ENCODE data around the gene CNPY1. TPM values are rescaled to one million over a fixed set of nuclear protein-coding genes. Genes with fewer than 3 reads are reported as not detected.

The CNPY1 gene
- total RNA-seq, 1 donor from 2014 or later: not detected

GRCh38 chr7:155469311-155470185 lies 76.8 kb downstream of the CNPY1 start:
- DNase-seq (ENCODE audit: extremely low read depth, low read depth, low spot score): no peak

- DNase-seq (ENCODE audit: extremely low read depth, low read depth, low spot score): no peak
These were observed 77.6 kb downstream of the CNPY1 start for GRCh38 chr7:155468785-155469148.

- DNase-seq (ENCODE audit: extremely low read depth, low read depth, low spot score): no peak
These were observed 78.2 kb downstream of the CNPY1 start for GRCh38 chr7:155467846-155468784.

GRCh38 chr7:155466814-155467733 lies 79.3 kb downstream of the CNPY1 start:
- no peak for DNase-seq (ENCODE audit: extremely low read depth, low read depth, low spot score)

- DNase-seq (ENCODE audit: extremely low read depth, low read depth, low spot score): no peak
These were observed 80.1 kb downstream of the CNPY1 start for GRCh38 chr7:155466142-155466813.

GRCh38 chr7:155465761-155466141 lies 80.6 kb downstream of the CNPY1 start:
- no peak for DNase-seq (ENCODE audit: extremely low read depth, low read depth, low spot score)

- DNase-seq (ENCODE audit: extremely low read depth, low read depth, low spot score): no peak
These were observed 81.2 kb downstream of the CNPY1 start for GRCh38 chr7:155464948-155465739.

GRCh38 chr7:155464183-155464582 lies 82.2 kb downstream of the CNPY1 start:
- DNase-seq (ENCODE audit: extremely low read depth, low read depth, low spot score): no peak

GRCh38 chr7:155463114-155463811 lies 83.1 kb downstream of the CNPY1 start:
- no peak for DNase-seq (ENCODE audit: extremely low read depth, low read depth, low spot score)

- no peak for DNase-seq (ENCODE audit: extremely low read depth, low read depth, low spot score)
These were observed 84.1 kb downstream of the CNPY1 start for GRCh38 chr7:155462163-155462735.

GRCh38 chr7:155461631-155462030 lies 84.7 kb downstream of the CNPY1 start:
- no peak for DNase-seq (ENCODE audit: extremely low read depth, low read depth, low spot score)

GRCh38 chr7:155460926-155461613 lies 85.3 kb downstream of the CNPY1 start:
- no peak for DNase-seq (ENCODE audit: extremely low read depth, low read depth, low spot score)

GRCh38 chr7:155459700-155460461 lies 86.5 kb downstream of the CNPY1 start:
- DNase-seq (ENCODE audit: extremely low read depth, low read depth, low spot score): no peak

- DNase-seq (ENCODE audit: extremely low read depth, low read depth, low spot score): no peak
These were observed 87.3 kb downstream of the CNPY1 start for GRCh38 chr7:155458878-155459699.

GRCh38 chr7:155458111-155458877 lies 88.1 kb downstream of the CNPY1 start, which contains the start of gene EN2:
TSS of gene EN2 (plus strand) at chr7:155458129. CDS start at chr7:155458378, 249 bp downstream.
- no peak for DNase-seq (ENCODE audit: extremely low read depth, low read depth, low spot score)

All from glomerular endothelial cell (primary cell).